ENCODE data around the gene VMAC. TPM values are rescaled to one million over a fixed set of nuclear protein-coding genes. Genes with fewer than 3 reads are reported as not detected.
"Not testable (repeated sequence)": the region's sequence is repeated elsewhere in the genome, so short reads cannot be mapped to it uniquely, and the experiment has no call there.

The VMAC gene
- 1 to 10 TPM; 2.5 to 5.0 (median 3.1) TPM for polyA plus RNA-seq (ENCODE audit: insufficient read length in 10 of 10)
- long read RNA-seq, donor 1, partial matches to known transcripts: 0 of 1 reads
- long read RNA-seq, donor 1, other reads (novel, unspliced or antisense): 0 of 1 reads
- long read RNA-seq, donor 2, partial matches to known transcripts: 0 of 2 reads
- long read RNA-seq, donor 2, other reads (novel, unspliced or antisense): 0 of 2 reads
- long read RNA-seq, donor 3: 0 reads
- long read RNA-seq, donor 4, partial matches to known transcripts: 0 of 3 reads
- long read RNA-seq, donor 4, other reads (novel, unspliced or antisense): 0 of 3 reads
- long read RNA-seq, donor 5, partial matches to known transcripts: 0 of 2 reads
- long read RNA-seq, donor 5, other reads (novel, unspliced or antisense): 0 of 2 reads
- long read RNA-seq, donor 6, partial matches to known transcripts: 0 of 1 reads
- long read RNA-seq, donor 6, other reads (novel, unspliced or antisense): 0 of 1 reads
- long read RNA-seq, donor 7: 0 reads
- long read RNA-seq, donor 8: 0 reads
- long read RNA-seq, donor 9: 0 reads

GRCh38 chr19:5904352-5905113 is at the start of gene VMAC:
VMAC (plus strand) TSS chr19:5904872; CDS start chr19:5904891, 19 bp downstream.
- peak in 2 of 3 donors; percentile 100 for DNase-seq

GRCh38 chr19:5855151-5855550 is 49.5 kb upstream of the VMAC start:
- not testable (repeated sequence) for DNase-seq

GRCh38 chr19:5857203-5858081 is 47.2 kb upstream of the VMAC start:
- no peak for DNase-seq

GRCh38 chr19:5863030-5863665 is 41.5 kb upstream of the VMAC start:
- no peak for DNase-seq

GRCh38 chr19:5864013-5864720 is 40.5 kb upstream of the VMAC start:
- no peak for DNase-seq

- DNase-seq: no peak
Measured at GRCh38 chr19:5864725-5865486, 39.8 kb upstream of the VMAC start.

- no peak for DNase-seq
Measured at GRCh38 chr19:5865772-5866171, 38.9 kb upstream of the VMAC start.

GRCh38 chr19:5867201-5868136 is 37.2 kb upstream of the VMAC start:
- no peak for DNase-seq

GRCh38 chr19:5870986-5871394 is 33.7 kb upstream of the VMAC start:
- no peak for DNase-seq

- no peak for DNase-seq
Measured at GRCh38 chr19:5873617-5874199, 31.0 kb upstream of the VMAC start.

- not testable (repeated sequence) for DNase-seq
Measured at GRCh38 chr19:5874496-5874895, 30.2 kb upstream of the VMAC start.

GRCh38 chr19:5877427-5877826 is 27.2 kb upstream of the VMAC start:
- DNase-seq: no peak

GRCh38 chr19:5877882-5878281 is 26.8 kb upstream of the VMAC start:
- DNase-seq: no peak

- DNase-seq: no peak
Measured at GRCh38 chr19:5880196-5880595, 24.5 kb upstream of the VMAC start.

- peak; percentile 72 to 83 (median 80) for DNase-seq
Measured at GRCh38 chr19:5880604-5881078, 24.0 kb upstream of the VMAC start.

- DNase-seq: no peak
Measured at GRCh38 chr19:5881543-5882299, 23.0 kb upstream of the VMAC start.

GRCh38 chr19:5882421-5882968 is 22.2 kb upstream of the VMAC start:
- no peak for DNase-seq
